HuH-7 (cell line): ENCODE measurements around the gene MAGIX.
A peak's percentile ranks its signal among the peaks of the same experiment; 100 is the strongest.

Source experiments
- DNase-seq: peaks from one replicate; pipeline ENCODE4 v3.0.0; 2011; ENCODE audit warnings: low spot score

The MAGIX gene

DNA sequence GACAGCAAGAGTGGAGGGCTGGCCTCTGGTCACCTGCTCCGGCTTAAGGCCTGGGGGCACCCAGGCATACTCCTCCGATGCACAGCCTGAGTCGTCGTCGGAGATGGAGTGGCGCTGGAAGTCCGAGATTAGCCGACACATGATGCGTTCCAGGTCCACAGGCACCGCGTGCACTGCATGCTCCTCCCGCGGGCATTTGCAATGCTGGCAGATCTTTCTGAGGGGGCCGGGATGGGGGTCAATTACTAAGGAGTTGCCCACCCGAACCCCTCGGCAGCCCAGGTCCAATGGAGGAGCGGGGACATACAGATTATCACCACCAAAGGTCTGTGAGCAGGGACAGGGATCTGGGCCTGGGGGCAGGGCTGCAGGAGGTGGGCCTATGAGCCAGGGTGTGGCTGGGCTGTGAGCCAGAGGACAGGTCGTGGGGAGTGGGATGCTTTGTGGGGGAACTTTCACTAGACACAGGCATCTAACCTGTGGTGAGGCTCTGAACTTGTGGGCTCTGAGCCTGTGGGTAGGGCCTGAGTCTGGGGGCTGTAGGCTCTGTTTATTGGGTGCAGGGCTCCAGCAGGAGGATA is 21.2 kb downstream of the MAGIX start:
- DNase-seq: no peak

DNA sequence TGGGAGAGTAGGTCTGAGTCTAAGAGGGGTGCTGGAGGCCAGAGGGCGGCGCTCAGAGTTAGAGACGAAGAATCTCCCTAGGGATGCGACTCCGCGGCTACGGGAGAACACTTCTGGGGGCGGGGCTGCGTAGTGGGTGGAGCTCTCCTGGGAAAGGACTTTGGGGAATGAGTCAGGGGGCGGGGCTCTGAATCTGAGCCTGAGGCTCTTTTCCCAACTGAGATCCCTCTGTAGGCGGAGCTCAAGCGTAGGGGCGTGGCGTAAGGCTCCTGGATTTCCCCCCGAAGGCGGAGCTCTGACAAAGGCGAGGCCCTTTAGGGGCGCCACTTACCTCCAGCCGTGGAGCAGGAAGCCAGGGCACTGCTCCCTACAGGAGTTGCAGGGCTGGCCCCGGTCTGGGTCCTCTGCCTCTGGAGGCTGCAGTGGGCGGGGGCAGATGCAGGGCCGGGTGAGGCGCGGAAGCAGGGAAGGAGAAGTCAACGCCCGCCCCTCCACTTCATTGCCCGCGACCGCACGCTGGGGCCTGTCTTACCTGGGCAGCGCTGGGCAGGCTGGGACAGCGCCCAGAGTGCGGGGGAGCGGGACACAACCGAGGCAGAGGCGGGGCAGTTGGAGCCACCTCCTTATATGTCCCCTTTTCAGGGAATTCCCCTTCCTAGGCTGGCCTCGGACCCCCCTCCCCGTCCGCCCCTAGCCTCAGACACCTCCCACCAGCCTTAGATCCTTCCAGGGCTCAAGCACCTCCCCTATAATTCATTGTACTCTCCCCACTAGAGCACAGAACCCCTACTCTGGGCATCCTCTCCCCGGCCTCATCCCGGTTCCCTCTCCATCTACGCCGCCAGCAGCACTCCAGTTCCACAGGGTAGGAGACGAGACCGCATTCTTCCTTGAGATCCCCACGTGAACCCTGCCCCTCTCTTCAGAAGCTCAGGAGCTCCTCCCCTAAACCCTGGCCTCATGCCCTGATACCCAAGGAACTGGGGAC is 22.0 kb downstream of the MAGIX start:
- no peak for DNase-seq

DNA sequence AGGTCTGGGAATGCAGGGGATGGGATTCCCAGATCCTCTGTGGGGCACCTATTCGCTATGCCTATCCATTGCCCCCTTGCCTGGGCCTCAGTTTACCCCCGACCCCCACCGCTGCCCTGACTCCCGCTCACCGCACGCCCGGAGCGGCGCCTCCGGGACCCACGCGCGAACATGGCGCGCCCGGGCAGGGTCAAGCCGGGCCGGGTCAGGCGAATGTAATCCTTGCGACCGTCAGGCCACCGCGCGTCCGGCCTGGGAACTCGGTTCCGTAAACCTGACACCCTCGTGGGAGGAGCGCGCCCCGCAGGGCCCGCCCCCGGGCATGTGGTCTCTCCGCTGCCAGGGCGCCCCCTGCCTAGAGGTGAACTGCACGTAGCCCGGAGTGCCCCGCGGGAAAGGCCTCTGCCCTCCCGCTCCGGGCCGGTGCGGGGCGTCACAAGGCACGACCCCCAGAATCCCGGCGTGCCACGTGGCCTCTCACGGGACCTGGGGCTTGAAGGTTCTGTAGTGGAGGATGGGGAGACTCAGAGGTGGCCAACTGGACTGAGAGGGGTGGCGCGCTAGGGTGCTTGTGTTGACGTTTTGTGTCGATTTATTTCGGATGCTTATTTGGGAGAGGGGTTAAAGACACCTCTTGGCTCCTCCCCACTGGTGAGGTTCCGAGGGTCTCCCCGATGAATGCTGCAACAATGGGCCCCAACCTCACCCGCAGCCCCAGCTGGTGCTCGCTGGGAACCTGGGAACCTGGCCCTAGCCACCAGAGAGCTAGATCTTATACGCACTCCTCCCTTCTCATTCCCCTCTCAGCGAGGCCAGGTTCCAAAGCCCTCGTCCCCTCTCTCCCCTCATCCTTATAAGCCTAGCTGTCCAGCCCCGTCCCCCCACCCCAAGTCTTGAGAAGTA is 23.8 kb downstream of the MAGIX start, which contains the start of gene PRICKLE3:
PRICKLE3 (minus strand) TSS at position 249 of the 903 bp plus-strand sequence; CDS start at position 173, 76 bp downstream.
- DNase-seq: peak; percentile 95

DNA sequence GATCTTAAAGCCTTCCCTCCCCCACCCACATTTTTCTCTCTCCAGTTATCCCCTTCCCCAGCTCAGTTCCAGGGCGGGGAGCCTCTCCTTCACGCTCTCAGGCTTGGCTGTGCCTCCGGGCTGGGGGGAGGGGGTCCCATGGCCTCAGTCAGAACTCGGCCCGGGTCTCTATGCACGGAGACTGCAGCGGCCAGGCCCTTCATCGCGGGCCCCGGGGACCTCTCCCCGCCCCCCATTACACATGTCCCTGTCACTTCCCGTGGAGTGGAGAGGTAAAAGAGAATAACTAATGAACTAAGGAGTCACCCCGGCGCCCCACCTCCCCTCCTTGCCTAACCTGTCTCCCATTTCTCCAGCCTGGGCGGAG is 24.5 kb downstream of the MAGIX start:
- no peak for DNase-seq

DNA sequence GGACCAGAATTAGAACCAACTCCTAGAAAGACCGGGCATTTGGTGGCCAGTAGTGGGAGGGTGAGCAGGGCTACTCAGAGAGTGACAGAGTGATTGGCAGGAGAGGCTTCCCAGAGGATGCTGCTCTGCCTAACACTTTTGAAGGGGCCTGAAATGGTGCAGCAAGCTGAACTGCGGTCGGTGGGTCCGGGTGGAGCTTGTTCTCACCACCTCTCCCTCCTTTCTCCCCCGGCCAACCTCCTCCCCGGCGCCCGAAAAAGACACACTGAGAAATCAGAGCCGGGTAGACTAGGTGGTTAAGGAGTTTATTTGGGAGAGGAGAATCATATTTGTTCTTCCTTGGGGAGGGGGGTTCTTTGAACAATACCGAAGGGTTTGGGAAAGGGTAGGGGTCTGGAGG is 25.0 kb downstream of the MAGIX start:
- no peak for DNase-seq

DNA sequence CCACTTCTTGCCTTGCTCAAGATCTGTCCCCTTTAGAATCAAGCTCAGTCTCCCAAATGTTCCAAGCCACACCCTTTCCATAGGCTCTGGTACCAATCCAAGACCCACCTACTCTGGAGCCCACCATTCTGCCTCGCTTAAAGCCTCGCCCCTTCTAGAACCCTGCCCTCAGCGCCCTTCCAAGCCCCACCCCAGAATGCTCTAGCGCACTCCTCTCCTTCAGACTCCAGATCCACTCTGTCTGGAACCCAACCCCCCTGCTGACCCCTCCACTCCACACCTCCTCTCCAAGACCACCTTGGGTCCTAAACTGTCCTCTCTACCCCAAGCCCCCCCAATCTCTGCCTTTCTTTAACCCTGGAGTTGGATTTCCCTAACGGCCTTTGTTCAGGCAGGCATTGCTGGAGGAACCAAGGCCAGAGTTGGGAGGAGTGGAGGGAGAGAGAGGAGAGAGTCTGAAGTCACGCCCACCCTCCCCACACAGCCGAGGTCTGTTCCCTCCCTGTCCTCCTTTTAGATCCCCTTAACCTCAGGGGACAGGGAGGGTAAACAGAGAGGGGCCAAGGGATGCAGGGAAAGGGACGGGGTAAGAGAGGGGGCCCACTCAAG is 26.0 kb downstream of the MAGIX start:
- no peak for DNase-seq

DNA sequence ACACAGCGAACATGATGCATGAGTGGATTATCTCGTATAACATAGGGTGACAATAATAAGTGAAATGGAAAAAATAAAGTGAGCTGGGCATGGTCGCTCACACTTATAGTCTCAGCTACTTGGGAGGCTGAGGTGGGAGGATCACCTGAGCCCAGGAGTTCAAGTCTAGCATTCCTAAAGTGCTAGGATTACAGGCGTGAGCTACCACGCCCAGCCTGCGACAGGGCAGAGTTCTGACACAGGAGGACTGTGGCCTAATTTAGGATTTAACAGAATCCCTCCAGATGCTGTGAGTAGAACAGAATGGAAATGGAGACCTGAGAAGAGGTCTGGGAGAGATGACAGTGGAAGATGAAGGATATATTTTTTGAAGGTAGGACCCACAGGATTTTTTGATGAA is 27.0 kb downstream of the MAGIX start:
- no peak for DNase-seq

DNA sequence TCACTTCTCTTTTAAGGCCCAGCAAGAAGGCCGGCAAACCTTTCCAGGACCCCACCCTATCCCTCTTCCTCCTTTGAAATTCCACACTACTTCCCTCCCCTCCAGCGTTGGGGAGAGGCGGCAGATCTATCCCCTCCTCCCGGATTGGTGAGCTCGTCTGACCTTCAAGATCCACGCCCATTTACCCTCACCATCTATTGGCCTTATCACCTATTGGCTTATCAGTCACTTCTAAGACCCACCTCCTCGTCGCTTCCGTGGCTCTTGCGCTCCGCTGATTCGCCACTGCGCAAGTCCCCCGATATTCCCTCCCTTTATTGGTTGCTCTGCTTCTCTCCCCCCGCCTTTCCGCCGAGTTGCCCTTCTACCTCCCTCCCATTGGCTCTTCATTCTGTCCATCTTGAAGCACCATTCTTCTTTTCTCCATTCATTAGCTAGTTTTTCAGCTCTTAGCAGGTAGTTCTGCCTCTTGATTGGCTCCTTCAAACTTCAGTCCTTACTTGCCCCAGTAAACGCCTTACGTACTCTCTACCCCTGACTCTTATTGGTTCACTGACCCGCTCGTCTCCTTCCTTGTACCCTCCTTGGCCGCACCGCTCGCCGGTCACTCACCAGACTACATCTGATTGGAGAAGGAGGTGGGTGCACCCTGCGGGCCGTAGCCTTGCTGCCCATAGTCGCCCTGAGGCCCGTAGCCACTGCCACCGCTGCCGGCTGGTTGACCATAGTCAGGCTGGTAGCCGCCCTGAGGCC is 28.4 kb downstream of the MAGIX start:
- DNase-seq: peak; percentile 98

DNA sequence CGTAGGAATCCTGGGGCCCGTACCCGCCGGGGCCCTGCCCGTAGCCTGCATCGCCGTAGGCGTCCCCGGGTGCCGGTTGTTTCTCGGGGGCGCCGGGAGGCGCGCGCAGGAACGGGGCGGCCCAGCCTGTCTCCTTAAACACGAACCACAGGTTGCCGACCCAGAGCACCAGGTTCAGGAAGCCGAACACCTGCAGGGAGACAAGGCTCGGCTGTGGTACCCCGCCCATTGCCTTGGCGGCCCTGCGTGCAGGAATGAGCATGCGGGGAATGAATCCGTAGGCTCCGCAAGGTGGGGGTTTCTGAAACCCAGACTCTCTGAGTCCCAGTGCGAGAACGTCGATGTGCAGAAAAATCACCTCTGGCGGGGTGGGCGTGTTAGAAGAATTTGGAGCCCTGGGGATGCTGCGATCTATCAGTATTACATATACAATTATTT is 29.0 kb downstream of the MAGIX start:
- DNase-seq: no peak

DNA sequence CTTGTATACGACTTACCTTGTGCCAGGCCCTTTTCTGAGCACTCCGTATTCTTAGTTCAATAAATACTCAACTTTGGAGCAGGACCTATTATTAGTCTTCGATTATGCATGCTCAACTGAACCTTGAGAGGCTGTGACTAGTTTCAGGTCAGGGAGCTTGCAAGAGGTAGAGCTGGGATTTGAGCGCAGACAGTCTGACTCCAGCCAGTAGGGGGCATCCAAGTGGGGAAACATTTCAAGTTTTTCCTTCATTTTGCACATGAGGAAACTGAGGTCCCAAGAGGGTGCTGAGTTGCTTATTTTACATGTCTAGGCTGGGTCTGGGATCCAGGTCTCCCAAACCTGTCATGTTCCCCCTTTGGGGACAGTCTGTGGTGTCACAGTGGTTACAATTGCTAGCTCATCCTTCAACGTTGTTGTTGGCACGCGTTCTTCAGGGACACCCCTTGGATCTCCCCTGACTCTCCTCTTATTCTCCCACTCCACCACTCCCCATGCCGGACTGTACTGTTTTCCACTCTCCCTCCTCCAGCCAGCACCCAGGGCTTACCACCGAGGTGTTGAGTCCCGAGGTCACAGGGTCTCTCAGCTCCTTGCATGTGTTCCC is 30.3 kb downstream of the MAGIX start:
- peak; percentile 64 for DNase-seq

DNA sequence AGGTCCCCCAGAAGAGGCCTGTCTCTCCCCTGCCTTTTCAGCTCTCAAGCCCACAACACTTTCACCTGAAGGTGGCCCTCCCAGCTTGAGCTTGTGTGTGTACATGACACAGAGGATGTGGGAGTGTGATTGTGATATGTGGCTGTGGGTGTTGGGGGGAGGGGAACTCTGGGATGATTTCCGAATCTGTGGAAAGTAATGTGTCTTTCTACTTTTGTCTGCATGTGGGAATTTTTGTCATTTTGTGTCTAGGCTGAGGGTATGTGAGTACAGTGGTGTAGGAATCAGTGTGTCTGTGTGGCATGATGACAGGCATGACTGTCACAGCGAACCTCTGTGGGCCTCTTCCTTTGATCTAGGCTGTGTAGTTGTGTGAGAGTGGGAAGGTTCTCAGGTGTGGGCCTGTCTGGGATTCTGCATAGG is 31.0 kb downstream of the MAGIX start:
- no peak for DNase-seq

DNA sequence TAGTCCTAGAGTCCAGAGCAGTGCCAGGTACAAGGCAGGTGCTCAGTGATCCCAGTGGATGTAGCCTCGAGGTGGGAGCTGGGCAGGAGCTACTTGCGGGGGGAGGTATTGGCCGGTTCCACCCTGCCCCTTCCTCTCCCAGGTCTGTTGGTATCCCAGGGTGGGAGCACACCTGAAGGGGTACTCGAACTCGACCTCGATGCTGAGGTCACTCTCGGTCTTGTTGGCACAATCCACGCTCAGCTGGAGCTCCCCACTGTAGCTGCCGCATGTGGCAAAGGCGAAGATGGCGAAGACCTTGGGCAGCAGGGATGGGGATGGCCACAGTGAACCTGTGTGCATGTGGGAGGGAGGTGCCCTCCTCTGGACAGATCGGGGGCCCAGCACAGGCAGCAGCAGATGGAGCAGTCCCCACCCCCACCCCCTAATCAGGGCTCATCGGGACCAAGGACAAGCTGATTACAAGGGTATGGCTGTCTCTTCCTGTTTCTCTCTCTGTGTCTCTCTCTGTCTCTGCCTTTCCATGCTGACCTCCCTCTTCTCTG is 35.1 kb downstream of the MAGIX start:
- DNase-seq: no peak

DNA sequence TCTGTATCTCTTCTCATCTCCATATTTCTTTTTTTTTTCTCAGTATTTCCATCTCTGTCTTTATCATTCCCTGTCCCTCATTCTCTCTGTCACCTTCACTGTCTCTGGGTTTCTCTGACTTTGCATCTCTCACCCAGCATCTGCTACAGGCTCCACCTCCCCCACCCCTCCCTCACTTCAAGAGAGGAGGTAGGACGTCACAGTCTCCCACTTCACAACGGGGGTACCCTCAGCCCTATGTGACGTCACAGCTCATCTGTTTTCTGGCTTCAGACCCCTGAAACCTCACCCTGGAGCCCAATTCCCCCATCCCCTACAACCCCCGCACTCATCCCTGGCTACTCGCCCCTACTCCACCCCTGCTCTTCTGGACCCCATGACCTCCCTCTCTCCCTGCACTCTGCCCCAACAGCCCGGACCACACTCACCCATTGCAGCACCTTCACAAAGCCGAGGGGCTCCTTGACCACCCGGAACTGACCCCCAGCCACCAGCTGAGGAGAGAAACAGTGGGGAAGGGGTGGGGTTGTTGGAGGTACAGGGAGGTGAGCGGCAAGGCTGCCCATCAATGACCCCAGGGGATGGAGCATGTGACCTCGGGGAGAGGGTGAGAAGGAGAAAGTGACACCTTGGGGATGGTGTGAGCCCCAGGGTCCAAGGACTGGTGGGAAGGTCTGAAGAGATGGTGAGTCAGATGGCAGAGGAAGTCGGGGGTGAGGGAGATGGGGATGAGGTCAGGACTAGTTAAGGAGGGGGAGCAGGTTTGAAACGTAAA is 36.2 kb downstream of the MAGIX start:
- no peak for DNase-seq

DNA sequence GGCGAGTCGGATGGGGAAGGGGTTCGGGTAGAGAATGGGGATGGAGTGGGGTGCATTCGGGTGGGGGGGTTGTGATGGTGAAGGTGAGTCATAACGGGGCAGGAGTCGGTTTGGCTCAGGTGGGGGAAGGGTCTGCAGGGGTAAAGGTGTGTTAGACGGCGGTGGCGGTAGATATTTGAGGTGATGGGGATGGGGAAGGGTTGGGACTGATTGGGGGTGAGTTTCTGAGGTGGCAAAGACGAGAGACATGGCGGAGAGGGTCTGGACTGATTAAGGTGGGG is 36.7 kb downstream of the MAGIX start:
- DNase-seq: no peak

DNA sequence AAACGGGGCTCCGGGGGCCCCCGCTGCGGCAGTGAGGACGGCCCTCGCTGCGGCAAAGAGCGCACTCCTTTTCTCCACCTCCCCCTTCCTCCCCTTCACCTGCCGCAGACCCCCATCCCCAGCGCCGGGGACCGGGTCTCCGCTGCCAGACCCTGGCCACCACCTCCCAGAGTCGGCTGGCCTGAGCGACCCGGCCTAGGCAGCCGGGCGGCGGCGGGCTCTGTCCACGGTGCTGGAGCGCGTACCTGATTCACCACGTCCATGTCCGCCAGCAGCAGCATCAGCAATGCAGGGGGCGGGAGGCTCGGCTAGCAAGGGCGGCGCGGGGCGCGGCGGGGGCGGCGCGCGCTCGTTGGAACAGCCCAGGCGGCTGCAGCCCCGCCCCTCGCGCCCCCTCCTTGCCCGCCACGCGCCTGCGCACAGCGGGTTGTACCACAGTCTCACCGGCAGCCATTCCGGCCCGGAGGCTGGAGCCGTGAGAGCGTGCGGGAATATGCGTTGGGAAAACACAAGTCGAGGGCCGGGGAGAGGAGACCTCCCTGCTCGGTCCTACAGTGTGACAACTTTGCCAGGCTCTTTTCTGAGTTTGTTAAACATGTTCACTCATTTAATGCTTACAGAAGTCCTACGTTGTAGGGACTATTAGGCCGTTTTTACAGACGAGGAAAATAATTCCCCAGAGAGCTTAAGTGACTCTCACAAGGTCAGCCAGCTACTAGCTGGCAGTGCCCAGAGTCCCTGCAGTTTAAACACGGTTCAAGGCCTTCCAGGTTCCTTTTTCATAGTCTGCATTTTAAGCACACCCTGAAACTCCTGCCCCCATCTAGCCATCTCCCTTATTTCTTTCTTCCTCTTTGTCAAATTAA is 37.6 kb downstream of the MAGIX start, which contains the start of gene SYP:
SYP (minus strand) TSS at position 288 of the 866 bp plus-strand sequence; CDS start at position 281, 7 bp downstream.
- DNase-seq: peak; percentile 97

DNA sequence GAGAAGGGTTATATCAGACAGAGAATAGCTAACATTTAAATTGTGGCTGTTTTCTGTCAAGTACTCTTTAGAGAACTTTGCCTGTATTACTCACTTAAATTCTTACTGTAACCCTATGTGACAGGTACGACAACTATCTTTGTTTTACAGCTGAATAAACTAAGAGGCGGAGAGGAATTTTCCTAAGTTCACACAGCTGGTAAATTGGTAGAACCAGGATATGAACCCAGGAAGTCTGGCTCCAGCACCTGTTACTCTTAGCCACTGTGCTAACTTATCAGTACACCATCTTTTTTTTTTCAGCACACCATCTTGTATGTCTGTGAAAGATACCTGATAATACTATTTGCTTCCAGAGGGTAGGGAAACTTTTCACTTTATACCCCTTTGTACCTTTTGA is 39.5 kb downstream of the MAGIX start:
- DNase-seq: no peak

DNA sequence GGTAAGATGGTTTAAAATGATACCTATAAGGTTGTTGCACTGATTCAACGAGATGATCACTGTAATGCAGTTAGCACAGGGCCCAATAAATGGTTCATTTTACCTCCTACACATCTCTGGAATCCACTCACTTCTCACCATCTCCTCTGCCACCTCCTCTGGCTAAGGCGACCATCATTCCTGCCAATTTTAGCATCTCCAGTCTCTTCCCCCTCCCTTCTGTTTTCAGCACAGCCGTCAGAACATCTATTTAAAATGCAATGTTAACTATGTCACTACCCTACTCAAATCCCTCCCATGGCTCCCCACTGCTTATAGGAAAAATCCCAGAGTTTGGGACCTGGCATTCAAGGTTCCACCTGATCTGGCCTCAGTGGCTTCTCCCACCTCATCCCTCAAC is 41.0 kb downstream of the MAGIX start:
- no peak for DNase-seq

DNA sequence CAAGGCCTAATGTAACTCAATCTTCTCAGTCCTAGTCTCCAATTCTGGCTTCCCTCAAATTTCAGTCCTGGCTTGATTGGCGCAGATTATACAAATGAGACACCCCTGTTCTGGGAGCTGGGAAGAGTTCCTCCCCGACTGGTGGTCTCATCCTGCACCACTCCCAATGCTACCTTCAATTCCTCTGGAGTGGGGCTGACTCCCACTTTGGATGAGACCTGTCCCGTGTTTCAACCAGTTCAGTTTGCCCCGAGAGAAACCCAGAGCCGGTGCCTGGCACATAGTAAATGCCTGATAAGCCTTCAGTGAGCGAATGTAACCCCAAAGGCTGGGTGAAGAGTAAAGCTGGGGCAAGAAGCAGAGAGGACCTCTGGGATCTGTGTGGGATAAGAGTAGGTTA is 41.5 kb downstream of the MAGIX start:
- no peak for DNase-seq

DNA sequence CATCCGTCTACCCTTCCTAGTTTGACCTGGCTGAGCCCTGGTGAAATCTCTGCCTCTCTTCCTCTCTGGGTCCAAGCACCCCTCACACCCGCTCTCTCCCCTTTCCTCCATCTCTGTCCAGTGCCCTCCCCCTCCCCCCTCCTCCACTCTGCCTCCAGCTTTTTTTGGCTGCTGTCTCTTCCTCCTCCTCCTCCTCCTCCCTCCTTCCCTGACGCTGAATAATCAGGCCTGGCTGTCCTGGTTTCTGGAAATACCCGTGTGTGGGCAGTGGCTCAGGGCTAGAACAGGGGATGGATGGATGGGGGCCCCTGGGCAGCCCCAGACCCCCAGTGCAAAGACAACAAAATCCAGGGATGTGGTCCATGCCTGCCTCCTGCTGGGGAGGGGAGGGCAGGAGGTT is 42.2 kb downstream of the MAGIX start:
- no peak for DNase-seq
